Epidermal melanocyte (primary cell): ENCODE measurements around the gene FOXP1.

Experiments
- DNase-seq: peaks from one replicate; pipeline ENCODE4 v3.0.0; 2011; ENCODE audit warnings: low spot score; ENCODE audit not compliant: insufficient read length

FOXP1 gene

GRCh38 chr3:71088742-71089141 is 494.8 kb downstream of the FOXP1 start:
- DNase-seq = no peak

GRCh38 chr3:71088019-71088708 is 495.4 kb downstream of the FOXP1 start:
- DNase-seq = no peak

- no peak for DNase-seq
Observed at GRCh38 chr3:71087143-71088018, 496.1 kb downstream of the FOXP1 start.

- DNase-seq = no peak
Observed at GRCh38 chr3:71086777-71087142, 496.8 kb downstream of the FOXP1 start.

- DNase-seq = no peak
Observed at GRCh38 chr3:71083726-71084131, 499.8 kb downstream of the FOXP1 start.

- no peak for DNase-seq
Observed at GRCh38 chr3:71082833-71083232, 500.7 kb downstream of the FOXP1 start.

GRCh38 chr3:71080517-71081083 is 502.9 kb downstream of the FOXP1 start:
- DNase-seq = no peak

GRCh38 chr3:71078723-71079525 is 504.6 kb downstream of the FOXP1 start:
- no peak for DNase-seq

GRCh38 chr3:71078199-71078598 is 505.3 kb downstream of the FOXP1 start:
- no peak for DNase-seq

- DNase-seq = no peak
Observed at GRCh38 chr3:71077070-71077469, 506.5 kb downstream of the FOXP1 start.

GRCh38 chr3:71076361-71077002 is 507.0 kb downstream of the FOXP1 start:
- no peak for DNase-seq

GRCh38 chr3:71075494-71075893 is 508.0 kb downstream of the FOXP1 start:
- no peak for DNase-seq

GRCh38 chr3:71074423-71074822 is 509.1 kb downstream of the FOXP1 start:
- no peak for DNase-seq

GRCh38 chr3:71072986-71073385 is 510.5 kb downstream of the FOXP1 start:
- DNase-seq = no peak

- DNase-seq = no peak
Observed at GRCh38 chr3:71072287-71072686, 511.2 kb downstream of the FOXP1 start.

- DNase-seq = no peak
Observed at GRCh38 chr3:71070497-71071463, 512.7 kb downstream of the FOXP1 start.

GRCh38 chr3:71069797-71070196 is 513.7 kb downstream of the FOXP1 start:
- no peak for DNase-seq

GRCh38 chr3:71067977-71068654 is 515.4 kb downstream of the FOXP1 start:
- no peak for DNase-seq

- DNase-seq = no peak
Observed at GRCh38 chr3:71066849-71067261, 516.7 kb downstream of the FOXP1 start.
